ENCODE data around the gene CDON. TPM values are rescaled to one million over a fixed set of nuclear protein-coding genes. Genes with fewer than 3 reads are reported as not detected.

The CDON gene
- total and polyA plus RNA-seq, 8 donors = 8.6 to 16.3 (median 11.4) TPM

- no peaks in the 10 kb centered on the region for H3K36me3 ChIP-seq
- H3K4me3 ChIP-seq = no peak overlapping the region
- intact Hi-C loops (cut with DNase I) = no loop called here
- ATAC-seq (no peak), DNase-seq (no peak)
- no peaks in the 10 kb centered on the region for H3K9me3 ChIP-seq
- peaks cover 0 to 3% of the 10 kb centered on the region in 2 donors for H3K27me3 ChIP-seq
- H3K4me1 ChIP-seq = no peaks in the 10 kb centered on the region
- no peak for TF ChIP-seq CTCF (IDR thresholded peaks at IDR 0.05)
- H3K27ac ChIP-seq = no peak overlapping the region
Measured at GRCh38 chr11:126079621-126080124, 17.0 kb upstream of the CDON start.

GRCh38 chr11:126076641-126077040, 14.0 kb upstream of the CDON start:
- Histone ChIP-seq H3K4me3 (no peak overlapping the region), H3K27ac (no peak overlapping the region), H3K9me3 (no peaks in the 10 kb centered on the region), H3K36me3 (no peaks in the 10 kb centered on the region), H3K27me3 (peaks cover 0 to 6% of the 10 kb centered on the region in 2 donors), H3K4me1 (no peaks in the 10 kb centered on the region)
- DNase-seq (no peak), ATAC-seq (no peak)
- intact Hi-C loops (cut with DNase I) = no loop called here
- TF ChIP-seq CTCF (IDR thresholded peaks at IDR 0.05) = no peak

GRCh38 chr11:126072801-126073594, 10.3 kb upstream of the CDON start:
- H3K4me1 ChIP-seq = no peaks in the 10 kb centered on the region
- H3K27me3 ChIP-seq = peaks cover 0 to 6% of the 10 kb centered on the region in 2 donors
- ATAC-seq (no peak), DNase-seq (no peak)
- no peak for TF ChIP-seq CTCF (IDR thresholded peaks at IDR 0.05)
- no peaks in the 10 kb centered on the region for H3K36me3 ChIP-seq
- H3K4me3 ChIP-seq = no peak overlapping the region
- H3K27ac ChIP-seq = no peak overlapping the region
- no peaks in the 10 kb centered on the region for H3K9me3 ChIP-seq
- intact Hi-C loops (cut with DNase I) = no loop called here

- Histone ChIP-seq H3K4me3 (no peak overlapping the region), H3K27me3 (peaks cover 0 to 6% of the 10 kb centered on the region in 2 donors), H3K36me3 (no peaks in the 10 kb centered on the region), H3K27ac (no peak overlapping the region), H3K9me3 (no peaks in the 10 kb centered on the region), H3K4me1 (no peaks in the 10 kb centered on the region)
- TF ChIP-seq CTCF (IDR thresholded peaks at IDR 0.05) = no peak
- intact Hi-C loops (cut with DNase I) = no loop called here
- DNase-seq (no peak), ATAC-seq (no peak)
Measured at GRCh38 chr11:126072141-126072741, 9.6 kb upstream of the CDON start.

- intact Hi-C loops (cut with DNase I) = no loop called here
- H3K27ac ChIP-seq = no peak overlapping the region
- ATAC-seq = no peak
Measured at GRCh38 chr11:126063507-126063852, 814 bp upstream of the CDON start.

More at GRCh38 chr11:126063507-126063852, 814 bp upstream of the CDON start:
- H3K36me3 ChIP-seq = no peaks in the 10 kb centered on the region
- H3K27me3 ChIP-seq = peaks cover 0 to 53% of the 10 kb centered on the region in 2 donors
- no peak for DNase-seq
- H3K9me3 ChIP-seq = no peaks in the 10 kb centered on the region
- no peaks in the 10 kb centered on the region for H3K4me1 ChIP-seq
- no peak for TF ChIP-seq CTCF (IDR thresholded peaks at IDR 0.05)
- H3K4me3 ChIP-seq = peak overlapping the region; percentile 50 to 57

Data from left lung (tissue), 10 donors.